Muscle layer of colon (tissue), 2 donors: Measurements from ENCODE around the gene NECAB2.

Source experiments
- H3K27ac ChIP-seq: one replicate; pipeline ENCODE4 v1.7.0; 2013; ENCODE audit warnings: low read depth, mild to moderate bottlenecking, low read length, moderate library complexity
- H3K27me3 ChIP-seq, 2 donors: one replicate each; pipeline ENCODE4 v1.7.0; 2013; ENCODE audit warnings: low read length in 2 of 2, mild to moderate bottlenecking in 2 of 2; ENCODE audit not compliant: insufficient read depth in 2 of 2, control insufficient read depth in 1 of 2
- H3K36me3 ChIP-seq: one replicate; pipeline ENCODE4 v1.7.0; 2013; ENCODE audit warnings: mild to moderate bottlenecking, low read length; ENCODE audit not compliant: insufficient read depth
- H3K4me1 ChIP-seq: one replicate; pipeline ENCODE4 v1.7.0; 2013; ENCODE audit warnings: mild to moderate bottlenecking, low read length; ENCODE audit not compliant: insufficient read depth
- H3K4me3 ChIP-seq, 2 donors: one replicate each; pipeline ENCODE4 v1.7.0; 2013; ENCODE audit warnings: low read length in 2 of 2, low read depth in 1 of 2, mild to moderate bottlenecking in 1 of 2, moderate library complexity in 1 of 2
- H3K9ac ChIP-seq: one replicate; pipeline ENCODE4 v1.7.0; 2013; ENCODE audit warnings: low read length
- H3K9me3 ChIP-seq: one replicate; pipeline ENCODE4 v1.7.0; 2013; ENCODE audit warnings: mild to moderate bottlenecking, low read length
- donor health status: abdominal sarcoma.
- donor health status: Adenocarcinoma of cecum.

Gene NECAB2

GRCh38 chr16:84004442-84004841 lies 36.4 kb downstream of the NECAB2 start:
- Histone ChIP-seq H3K4me1 (no peaks in the 10 kb centered on the region), H3K27me3 (peaks cover 0 to 2% of the 10 kb centered on the region in 2 donors), H3K36me3 (no peaks in the 10 kb centered on the region), H3K4me3 (no peak overlapping the region), H3K27ac (no peak overlapping the region), H3K9me3 (no peaks in the 10 kb centered on the region), H3K9ac (no peak overlapping the region)

- H3K36me3 ChIP-seq = no peaks in the 10 kb centered on the region
- H3K27ac ChIP-seq = no peak overlapping the region
- H3K4me3 ChIP-seq = no peak overlapping the region
- H3K9me3 ChIP-seq = no peaks in the 10 kb centered on the region
- no peak overlapping the region for H3K9ac ChIP-seq
- H3K27me3 ChIP-seq = no peaks in the 10 kb centered on the region
- no peaks in the 10 kb centered on the region for H3K4me1 ChIP-seq
These were observed 37.3 kb downstream of the NECAB2 start for GRCh38 chr16:84005391-84005790.

- Histone ChIP-seq H3K27me3 (no peaks in the 10 kb centered on the region), H3K9me3 (no peaks in the 10 kb centered on the region), H3K27ac (no peak overlapping the region), H3K9ac (no peak overlapping the region), H3K36me3 (no peaks in the 10 kb centered on the region), H3K4me3 (no peak overlapping the region), H3K4me1 (no peaks in the 10 kb centered on the region)
These were observed 39.5 kb downstream of the NECAB2 start for GRCh38 chr16:84007520-84007919.

GRCh38 chr16:84007965-84008364 lies 39.9 kb downstream of the NECAB2 start:
- no peak overlapping the region for H3K9ac ChIP-seq
- no peaks in the 10 kb centered on the region for H3K36me3 ChIP-seq
- no peaks in the 10 kb centered on the region for H3K27me3 ChIP-seq
- no peak overlapping the region for H3K4me3 ChIP-seq
- H3K9me3 ChIP-seq = no peaks in the 10 kb centered on the region
- H3K27ac ChIP-seq = no peak overlapping the region
- H3K4me1 ChIP-seq = no peaks in the 10 kb centered on the region

- no peaks in the 10 kb centered on the region for H3K9me3 ChIP-seq
- no peaks in the 10 kb centered on the region for H3K27me3 ChIP-seq
- H3K4me3 ChIP-seq = no peak overlapping the region
- H3K9ac ChIP-seq = no peak overlapping the region
- H3K27ac ChIP-seq = no peak overlapping the region
- H3K4me1 ChIP-seq = no peaks in the 10 kb centered on the region
- H3K36me3 ChIP-seq = no peaks in the 10 kb centered on the region
These were observed 41.2 kb downstream of the NECAB2 start for GRCh38 chr16:84009282-84009681.

GRCh38 chr16:84013787-84014569 lies 45.9 kb downstream of the NECAB2 start:
- H3K9me3 ChIP-seq = no peaks in the 10 kb centered on the region
- H3K36me3 ChIP-seq = no peaks in the 10 kb centered on the region
- no peak overlapping the region for H3K4me3 ChIP-seq
- no peak overlapping the region for H3K27ac ChIP-seq
- no peaks in the 10 kb centered on the region for H3K4me1 ChIP-seq
- H3K9ac ChIP-seq = no peak overlapping the region
- no peaks in the 10 kb centered on the region for H3K27me3 ChIP-seq

GRCh38 chr16:84014570-84015327 lies 46.7 kb downstream of the NECAB2 start:
- H3K36me3 ChIP-seq = no peaks in the 10 kb centered on the region
- no peak overlapping the region for H3K4me3 ChIP-seq
- no peaks in the 10 kb centered on the region for H3K9me3 ChIP-seq
- no peaks in the 10 kb centered on the region for H3K27me3 ChIP-seq
- no peak overlapping the region for H3K27ac ChIP-seq
- H3K9ac ChIP-seq = no peak overlapping the region
- H3K4me1 ChIP-seq = no peaks in the 10 kb centered on the region

GRCh38 chr16:84015399-84015798 lies 47.4 kb downstream of the NECAB2 start:
- no peaks in the 10 kb centered on the region for H3K36me3 ChIP-seq
- no peaks in the 10 kb centered on the region for H3K27me3 ChIP-seq
- no peak overlapping the region for H3K4me3 ChIP-seq
- no peak overlapping the region for H3K27ac ChIP-seq
- H3K4me1 ChIP-seq = no peaks in the 10 kb centered on the region
- H3K9ac ChIP-seq = no peak overlapping the region
- H3K9me3 ChIP-seq = no peaks in the 10 kb centered on the region

- Histone ChIP-seq H3K4me3 (no peak overlapping the region), H3K27me3 (no peaks in the 10 kb centered on the region)
These were observed 48.4 kb downstream of the NECAB2 start for GRCh38 chr16:84016477-84016876.

GRCh38 chr16:84018710-84019109 lies 50.7 kb downstream of the NECAB2 start:
- no peaks in the 10 kb centered on the region for H3K9me3 ChIP-seq
- H3K9ac ChIP-seq = no peak overlapping the region
- H3K4me1 ChIP-seq = no peaks in the 10 kb centered on the region
- H3K4me3 ChIP-seq = no peak overlapping the region
- H3K27ac ChIP-seq = no peak overlapping the region
- no peaks in the 10 kb centered on the region for H3K27me3 ChIP-seq
- no peaks in the 10 kb centered on the region for H3K36me3 ChIP-seq

More at GRCh38 chr16:84016477-84016876, 48.4 kb downstream of the NECAB2 start:
- no peaks in the 10 kb centered on the region for H3K9me3 ChIP-seq
- no peak overlapping the region for H3K9ac ChIP-seq
- no peak overlapping the region for H3K27ac ChIP-seq
- no peaks in the 10 kb centered on the region for H3K36me3 ChIP-seq
- H3K4me1 ChIP-seq = no peaks in the 10 kb centered on the region

- Histone ChIP-seq H3K9ac (no peak overlapping the region), H3K27ac (no peak overlapping the region), H3K4me1 (no peaks in the 10 kb centered on the region), H3K27me3 (no peaks in the 10 kb centered on the region), H3K36me3 (no peaks in the 10 kb centered on the region), H3K4me3 (no peak overlapping the region), H3K9me3 (no peaks in the 10 kb centered on the region)
These were observed 52.3 kb downstream of the NECAB2 start for GRCh38 chr16:84020353-84020752.
